ENCODE results near the gene SLC30A2.

DNA sequence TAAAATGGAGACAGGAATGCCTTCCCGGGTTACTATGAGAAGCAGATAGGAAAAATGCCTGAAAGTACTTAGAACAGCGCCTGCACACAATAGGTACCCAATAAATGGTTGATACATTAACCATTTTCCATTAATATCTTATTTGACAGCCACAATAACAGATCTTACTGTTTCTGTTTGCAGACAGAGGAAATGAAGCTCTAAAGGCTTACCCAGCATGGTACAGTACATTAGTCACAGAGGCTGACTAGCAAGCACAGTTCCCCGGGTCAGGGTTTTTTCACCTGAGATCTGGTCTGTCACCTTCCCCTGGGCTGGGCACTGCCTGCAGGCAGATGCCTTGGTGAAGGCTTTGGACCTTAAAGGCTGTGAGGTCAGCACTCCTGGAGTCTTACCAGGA lies 18.6 kb upstream of the SLC30A2 start:
- no peak for TF ChIP-seq CTCF (IDR thresholded peaks at IDR 0.05; ENCODE audit: insufficient read depth, low read length)
- TF ChIP-seq POLR2AphosphoS5 (IDR thresholded peaks at IDR 0.05; ENCODE audit: low read depth) = no peak
- TF ChIP-seq SPI1 (IDR thresholded peaks at IDR 0.05; ENCODE audit: borderline replicate concordance, low read depth) = no peak
- TF ChIP-seq GABPA (IDR thresholded peaks at IDR 0.05; ENCODE audit: low read depth) = no peak
- TF ChIP-seq, protein P1, sequence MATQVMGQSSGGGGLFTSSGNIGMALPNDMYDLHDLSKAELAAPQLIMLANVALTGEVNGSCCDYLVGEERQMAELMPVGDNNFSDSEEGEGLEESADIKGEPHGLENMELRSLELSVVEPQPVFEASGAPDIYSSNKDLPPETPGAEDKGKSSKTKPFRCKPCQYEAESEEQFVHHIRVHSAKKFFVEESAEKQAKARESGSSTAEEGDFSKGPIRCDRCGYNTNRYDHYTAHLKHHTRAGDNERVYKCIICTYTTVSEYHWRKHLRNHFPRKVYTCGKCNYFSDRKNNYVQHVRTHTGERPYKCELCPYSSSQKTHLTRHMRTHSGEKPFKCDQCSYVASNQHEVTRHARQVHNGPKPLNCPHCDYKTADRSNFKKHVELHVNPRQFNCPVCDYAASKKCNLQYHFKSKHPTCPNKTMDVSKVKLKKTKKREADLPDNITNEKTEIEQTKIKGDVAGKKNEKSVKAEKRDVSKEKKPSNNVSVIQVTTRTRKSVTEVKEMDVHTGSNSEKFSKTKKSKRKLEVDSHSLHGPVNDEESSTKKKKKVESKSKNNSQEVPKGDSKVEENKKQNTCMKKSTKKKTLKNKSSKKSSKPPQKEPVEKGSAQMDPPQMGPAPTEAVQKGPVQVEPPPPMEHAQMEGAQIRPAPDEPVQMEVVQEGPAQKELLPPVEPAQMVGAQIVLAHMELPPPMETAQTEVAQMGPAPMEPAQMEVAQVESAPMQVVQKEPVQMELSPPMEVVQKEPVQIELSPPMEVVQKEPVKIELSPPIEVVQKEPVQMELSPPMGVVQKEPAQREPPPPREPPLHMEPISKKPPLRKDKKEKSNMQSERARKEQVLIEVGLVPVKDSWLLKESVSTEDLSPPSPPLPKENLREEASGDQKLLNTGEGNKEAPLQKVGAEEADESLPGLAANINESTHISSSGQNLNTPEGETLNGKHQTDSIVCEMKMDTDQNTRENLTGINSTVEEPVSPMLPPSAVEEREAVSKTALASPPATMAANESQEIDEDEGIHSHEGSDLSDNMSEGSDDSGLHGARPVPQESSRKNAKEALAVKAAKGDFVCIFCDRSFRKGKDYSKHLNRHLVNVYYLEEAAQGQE (IDR thresholded peaks at IDR 0.05; ENCODE audit: insufficient replicate concordance, low read depth) = no peak

All from HL-60 (cell line).